NOMO-1 treated with DMSO at 0.1 percent for 48 hours (cell line): ENCODE measurements around the gene MCAT.
"Not testable (repeated sequence)": the region's sequence is repeated elsewhere in the genome, so short reads cannot be mapped to it uniquely, and the experiment has no call there.

ENCODE experiments used
- DNase-seq: peaks from one replicate; lab custom pipeline; 2025; ENCODE audit not compliant: unreplicated experiment; lab: John Stamatoyannopoulos, UW

MCAT gene

DNA sequence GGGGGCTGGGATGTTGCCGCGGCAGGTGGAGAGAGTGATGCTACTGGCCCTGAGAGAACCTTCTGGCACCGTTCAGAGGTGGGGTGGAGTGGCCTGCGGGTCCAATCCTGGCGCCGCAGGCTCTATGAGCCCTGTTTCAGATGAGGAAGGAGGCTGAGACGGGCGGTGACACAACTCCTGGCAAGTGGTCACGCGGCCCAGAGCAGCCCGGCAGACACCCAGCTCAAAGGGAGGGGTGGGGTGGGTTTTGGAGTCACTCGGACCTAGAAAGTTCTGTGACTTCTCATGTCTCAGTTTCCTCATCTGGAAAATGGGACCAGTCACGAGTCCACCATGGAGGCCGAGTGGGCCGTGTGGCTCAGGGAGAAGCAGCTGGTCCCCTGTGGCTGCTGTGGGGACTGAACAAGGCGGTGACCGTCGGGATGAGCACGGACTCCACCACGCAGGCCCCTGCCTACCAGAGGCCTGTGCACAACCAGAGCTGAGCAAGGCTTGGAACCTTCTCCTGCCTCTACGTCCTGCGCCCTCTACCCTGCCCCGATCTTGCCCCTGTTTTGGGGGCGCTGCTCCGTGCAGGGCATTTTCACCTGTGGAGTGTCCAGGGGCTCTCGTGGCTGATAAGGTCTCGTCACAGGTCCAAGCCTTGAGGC, 11.8 kb upstream of the MCAT start:
- peak; percentile 50 for DNase-seq

DNA sequence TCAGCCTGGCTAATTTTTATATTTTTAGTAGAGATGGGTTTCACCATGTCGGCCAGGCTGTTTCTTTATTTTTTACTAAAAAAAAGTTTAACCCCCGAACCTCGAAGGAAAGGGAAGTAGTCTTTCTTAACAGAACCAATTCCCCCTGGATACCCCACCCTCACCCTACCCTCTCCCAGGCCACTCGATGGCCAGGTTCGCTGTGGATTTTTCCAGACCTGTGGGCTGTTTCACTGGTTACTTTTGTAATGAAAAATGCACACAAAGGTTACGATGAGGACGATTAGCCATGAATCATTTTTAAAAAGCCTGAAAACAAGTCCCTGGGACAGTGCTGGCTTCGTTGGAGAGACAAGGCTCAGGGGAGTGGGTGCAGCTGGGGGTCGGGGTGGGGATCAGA, 10.7 kb upstream of the MCAT start:
- DNase-seq = no peak

DNA sequence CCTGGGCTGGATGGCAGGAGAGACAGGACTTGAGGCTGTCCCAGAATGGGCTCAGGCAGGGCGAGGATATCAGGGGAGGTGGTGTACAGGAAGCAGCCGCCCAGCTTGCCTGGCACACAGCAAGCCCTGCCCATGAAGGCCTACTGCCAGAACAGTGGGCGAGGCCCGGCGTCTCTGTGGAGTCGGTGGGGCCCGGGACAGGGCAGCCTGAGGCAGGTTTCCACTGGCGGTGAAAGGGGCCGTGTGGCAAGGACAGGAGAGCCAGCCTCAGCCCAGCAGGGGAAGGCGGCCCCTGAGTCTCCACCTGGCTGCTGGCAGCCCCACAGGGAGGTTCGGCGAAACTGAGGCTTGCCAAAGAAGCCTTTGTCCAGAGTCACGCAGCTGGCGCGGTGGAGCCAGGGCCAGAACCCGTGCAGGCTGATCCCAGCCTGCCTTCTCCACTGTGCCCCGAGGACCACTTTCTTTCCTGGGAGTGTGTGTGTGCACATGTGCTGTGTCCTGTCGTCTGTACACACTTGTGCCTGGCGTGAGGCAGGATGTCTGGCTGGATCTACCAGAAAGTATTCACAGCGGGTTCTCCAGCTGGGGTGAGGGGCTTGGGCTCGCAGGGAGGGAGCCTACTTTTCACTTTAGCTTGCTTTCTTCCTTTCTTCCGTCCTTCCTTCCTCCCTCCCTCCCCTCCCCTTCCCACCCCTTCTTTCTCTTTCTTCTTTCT, 9.3 kb upstream of the MCAT start:
- peak; percentile 26 for DNase-seq

DNA sequence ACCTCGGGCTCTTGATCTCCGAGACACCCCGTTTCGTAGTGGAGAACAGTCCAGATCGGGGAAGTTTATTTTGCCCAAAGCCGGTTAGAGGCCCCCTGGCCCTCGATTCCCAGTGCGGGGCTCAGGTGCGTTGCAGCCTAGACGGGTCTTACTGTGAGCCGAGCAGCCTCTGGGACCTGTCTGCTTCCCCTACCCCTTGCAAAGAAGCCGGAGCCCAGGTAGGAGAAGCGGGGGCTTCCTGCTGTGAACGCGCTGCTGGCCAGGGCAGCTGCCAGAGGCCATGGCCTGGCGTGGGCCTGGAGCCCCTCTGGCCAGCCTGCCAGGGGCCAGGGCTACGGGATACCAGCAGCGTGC, 8.8 kb upstream of the MCAT start:
- no peak for DNase-seq

DNA sequence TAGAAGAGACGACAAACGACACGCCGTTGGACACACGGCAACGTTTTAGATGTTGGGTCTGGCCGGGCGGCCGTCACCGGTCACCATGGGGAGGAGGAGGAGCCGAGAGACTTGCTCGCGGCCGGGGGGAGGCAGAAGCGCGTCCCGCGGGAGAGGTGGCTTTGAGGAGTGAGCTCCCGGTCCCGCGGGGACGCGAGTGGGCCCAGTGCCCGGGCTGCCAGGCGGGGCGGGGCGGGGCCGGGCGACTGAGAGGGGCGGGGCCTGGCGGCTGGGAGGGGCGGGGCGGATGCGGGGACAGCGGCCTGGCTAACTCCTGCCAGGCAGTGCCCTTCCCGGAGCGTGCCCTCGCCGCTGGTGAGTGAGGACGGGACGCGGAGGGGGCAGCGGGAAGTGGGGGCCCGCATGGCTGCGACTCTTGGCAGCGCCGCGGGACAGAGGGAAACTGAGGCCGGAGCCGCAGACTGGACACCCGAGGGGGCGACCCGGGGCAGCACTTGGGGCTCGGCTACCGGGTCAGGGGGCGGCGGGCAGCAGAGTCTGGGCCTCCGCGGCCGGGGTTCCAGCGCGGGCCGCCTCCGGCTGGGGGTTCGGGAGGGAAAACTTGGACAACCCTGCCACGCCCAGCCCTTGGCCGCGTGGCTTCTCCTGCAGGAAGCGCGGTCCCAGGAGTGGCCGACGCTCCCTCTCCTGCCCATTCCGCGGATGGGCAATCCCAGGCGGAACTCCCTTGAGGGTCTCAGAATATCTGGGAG, 8.2 kb upstream of the MCAT start, which contains the start of gene TSPO:
Gene TSPO, plus strand, starts transcription at position 309 of the 752 bp plus-strand sequence. CDS start 7,680 bp downstream, outside the sequence.
- DNase-seq = peak; percentile 11

DNA sequence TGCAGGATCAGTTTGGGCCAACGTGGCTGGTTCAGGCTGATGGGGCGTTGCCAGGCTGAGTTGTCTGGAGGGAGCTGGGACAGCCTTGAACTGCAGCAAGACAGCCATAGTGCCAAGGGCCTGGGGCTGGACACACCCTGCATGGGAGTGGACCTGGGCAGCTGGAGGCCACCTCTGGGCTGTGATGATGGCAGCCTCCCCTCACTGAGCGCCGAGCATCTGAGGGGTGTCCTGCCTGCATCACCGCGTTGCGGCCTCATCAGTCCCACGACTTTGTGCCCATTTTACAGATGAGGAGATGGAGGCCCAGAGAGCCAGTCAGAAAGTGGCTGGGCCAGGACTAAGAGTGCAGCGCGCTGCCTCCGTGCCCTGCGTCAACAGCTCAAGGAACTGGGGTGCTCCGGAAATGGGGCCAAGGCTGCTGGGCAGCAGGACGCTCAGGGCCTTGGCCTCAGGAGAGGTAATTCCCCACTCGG, 7.6 kb upstream of the MCAT start:
- DNase-seq = no peak

DNA sequence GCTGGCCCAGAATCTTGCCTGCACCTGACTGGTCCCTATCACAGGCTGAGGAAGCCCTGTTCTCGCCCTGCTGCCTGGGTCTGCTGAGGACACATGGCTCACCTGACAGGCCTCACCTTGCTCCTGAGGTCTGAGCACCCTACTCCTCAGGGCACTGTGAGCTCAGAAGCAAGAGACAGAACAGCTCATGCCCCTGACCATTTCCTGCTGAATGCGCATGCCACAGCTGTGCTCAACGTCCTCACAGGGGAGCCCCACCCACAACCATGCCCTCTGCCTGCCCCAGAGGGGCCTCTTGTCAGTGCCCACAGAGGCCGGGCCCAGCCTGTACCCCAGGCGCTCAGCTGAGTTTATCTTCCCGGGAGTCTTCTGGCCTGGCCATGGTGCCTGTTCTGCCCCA, 5.4 kb upstream of the MCAT start:
- peak; percentile 33 for DNase-seq

DNA sequence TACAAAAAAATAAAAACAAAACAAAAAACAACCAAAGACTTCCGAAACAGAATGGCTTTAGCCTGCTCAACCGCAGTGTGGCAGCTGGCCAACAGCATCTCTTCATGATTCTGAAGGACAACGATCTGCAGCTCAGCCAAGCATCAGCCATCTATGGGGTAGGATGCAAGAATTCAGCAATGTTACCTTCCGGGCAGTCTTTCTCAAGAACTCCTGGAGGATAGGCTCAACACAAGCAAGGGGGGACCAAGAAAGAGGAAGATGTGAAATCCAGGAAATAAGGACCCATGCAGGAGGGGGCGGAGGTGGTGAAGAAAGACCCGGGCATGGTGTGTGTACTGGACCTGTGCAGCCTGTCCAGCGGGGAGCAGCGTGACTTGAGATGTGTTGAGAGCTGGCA, 4.6 kb upstream of the MCAT start:
- peak; percentile 51 for DNase-seq

DNA sequence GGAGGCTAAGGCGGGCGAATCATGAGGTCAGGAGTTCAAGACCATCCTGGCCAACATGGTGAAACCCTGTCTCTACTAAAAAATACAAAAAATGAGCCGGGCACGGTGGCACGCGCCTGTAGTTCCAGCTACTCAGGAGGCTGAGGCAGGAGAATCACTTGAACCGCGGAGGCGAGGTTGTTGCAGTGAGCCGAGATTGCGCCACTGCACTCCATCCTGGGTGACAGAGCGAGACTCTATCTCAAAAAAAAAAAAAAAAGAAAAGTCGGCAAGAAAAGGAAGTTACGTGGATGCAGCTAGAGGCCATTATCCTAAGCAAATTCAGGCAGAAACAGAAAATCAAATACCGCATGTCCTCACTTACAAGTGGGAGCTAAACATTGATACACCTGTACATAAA, 3.1 kb upstream of the MCAT start:
- DNase-seq = peak; percentile 27

DNA sequence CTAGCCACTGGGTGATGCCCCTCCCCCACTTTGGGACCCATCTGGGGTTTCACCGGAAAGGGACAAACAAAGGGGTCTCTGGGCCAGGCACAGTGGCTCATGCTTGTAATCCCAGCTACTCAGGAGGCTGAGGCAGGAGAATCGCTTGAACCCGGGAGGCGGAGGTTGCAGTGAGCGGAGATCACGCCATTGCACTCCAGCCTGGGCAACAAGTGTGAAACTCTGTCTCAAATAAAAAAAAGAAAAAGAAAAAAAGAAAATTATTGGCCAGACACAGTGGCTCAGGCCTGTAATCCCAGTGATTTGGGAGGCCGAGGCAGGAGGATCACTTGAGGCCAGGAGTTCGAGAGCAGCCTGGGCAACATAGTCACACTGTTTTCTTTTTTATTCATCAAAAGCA, 2.2 kb upstream of the MCAT start:
- DNase-seq = not testable (repeated sequence)

DNA sequence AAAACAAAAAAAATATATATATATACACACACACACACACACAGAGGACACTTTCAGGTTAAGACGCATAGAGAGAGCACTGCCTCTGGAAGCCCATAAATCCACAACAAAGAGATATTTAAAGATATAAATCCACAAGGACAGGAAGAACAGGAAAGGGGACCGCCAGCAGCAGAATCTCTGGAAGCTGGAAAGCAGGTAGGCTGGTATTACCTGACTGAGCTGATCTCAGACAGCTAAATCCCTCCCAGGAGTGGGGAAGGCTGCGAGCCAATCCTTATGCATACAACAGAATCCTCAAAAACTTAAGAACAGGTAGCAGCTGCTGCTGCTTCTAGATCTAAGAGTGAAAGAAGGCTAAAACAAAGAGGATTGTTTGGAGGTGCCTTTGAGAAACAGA, 1.8 kb upstream of the MCAT start:
- no peak for DNase-seq

DNA sequence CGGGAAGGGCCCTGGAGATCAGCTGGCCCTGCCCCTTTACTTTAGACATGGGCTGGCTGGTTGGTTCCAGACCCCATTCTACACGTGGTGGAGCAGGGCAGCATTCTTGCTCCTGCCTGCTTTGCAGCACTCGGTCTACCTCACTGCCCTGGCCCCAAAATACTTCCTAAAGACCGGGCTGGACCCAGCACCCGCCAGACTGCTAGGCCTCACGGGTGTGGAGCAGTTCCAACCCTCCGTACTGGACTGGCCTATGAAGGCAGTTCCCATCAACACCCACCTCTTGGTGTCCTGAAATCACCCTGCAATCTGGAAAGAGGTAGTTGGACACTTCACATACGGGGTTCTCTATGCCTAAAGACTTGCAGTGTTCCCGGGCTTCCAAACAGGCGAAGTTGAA, 6.4 kb downstream of the MCAT start:
- DNase-seq = no peak

DNA sequence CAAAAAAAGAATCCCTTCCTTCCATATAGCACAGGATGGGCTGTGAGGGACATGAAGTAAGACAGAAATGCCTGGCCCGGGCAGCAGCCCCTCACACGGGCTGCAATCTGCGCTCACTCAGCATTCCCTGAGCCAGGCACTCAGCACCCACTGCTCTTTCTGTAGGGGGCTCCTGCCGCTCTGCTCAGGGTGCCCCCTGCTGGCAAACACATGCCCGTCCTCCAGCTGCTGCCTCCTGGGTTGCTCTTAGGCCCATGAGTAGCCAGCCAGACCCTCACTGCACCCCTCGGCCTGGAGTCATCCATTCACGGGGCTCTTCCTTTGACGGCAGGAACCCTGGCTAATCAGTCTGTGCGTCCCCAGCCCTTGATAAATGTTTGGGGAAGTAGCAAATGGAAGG, 6.9 kb downstream of the MCAT start:
- DNase-seq = peak; percentile 38

DNA sequence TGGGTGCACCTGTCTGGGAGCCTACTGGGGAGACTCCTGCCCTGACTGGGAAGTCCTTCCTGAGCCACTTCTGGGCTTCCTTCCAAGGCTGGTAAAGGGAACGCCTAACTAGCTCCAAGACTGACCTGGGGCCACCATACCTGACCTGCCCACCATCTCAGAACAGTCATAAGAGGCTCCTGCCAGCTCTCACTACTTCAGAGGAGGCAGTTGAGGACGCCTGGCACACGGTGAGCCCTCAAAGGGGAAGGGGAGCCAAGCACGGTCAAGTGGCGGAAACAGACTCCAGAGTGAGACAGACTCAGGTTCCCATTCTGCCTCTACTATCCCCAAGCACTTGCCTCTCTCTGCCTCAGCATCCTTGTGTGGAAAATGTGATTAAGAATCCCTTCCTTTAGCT, 7.6 kb downstream of the MCAT start:
- no peak for DNase-seq

DNA sequence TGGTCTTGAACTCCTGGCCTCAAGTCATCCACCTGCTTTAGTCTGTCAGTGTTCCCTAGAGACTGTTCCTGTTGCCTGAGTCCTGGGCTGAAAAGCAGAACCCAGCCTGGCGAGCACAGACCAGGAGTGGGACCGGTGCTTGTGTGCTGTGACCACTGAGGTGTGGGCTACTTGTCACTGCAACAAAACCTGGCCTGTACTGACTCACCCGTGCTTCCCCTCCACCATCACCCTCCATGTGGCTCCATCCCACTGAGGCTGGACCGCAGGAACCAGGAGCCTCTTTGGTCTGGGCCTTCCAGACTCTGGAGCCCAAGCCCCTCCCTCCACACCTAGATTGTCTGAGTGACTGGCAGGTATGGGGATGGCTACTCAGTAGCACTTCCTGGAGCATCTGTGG, 8.6 kb downstream of the MCAT start:
- no peak for DNase-seq

DNA sequence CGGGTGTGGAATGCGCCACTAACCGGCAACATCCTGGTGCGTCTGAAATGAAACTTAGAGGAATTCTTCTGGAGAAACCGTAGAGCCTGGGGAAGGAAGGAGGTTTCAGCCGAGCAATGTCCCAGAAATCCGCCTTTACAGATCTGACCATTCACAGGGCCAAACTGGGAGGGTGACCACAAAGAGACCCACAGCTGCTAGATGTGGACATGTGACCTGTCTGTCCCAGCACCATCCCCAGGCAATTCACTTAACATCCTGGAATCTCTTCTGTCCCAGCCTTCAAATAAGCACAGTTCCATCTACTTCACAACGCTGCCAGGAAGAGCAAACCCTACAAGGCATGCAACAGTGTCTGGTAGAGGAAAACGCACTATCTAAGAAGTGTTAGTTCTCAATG, 9.8 kb downstream of the MCAT start:
- DNase-seq = no peak

DNA sequence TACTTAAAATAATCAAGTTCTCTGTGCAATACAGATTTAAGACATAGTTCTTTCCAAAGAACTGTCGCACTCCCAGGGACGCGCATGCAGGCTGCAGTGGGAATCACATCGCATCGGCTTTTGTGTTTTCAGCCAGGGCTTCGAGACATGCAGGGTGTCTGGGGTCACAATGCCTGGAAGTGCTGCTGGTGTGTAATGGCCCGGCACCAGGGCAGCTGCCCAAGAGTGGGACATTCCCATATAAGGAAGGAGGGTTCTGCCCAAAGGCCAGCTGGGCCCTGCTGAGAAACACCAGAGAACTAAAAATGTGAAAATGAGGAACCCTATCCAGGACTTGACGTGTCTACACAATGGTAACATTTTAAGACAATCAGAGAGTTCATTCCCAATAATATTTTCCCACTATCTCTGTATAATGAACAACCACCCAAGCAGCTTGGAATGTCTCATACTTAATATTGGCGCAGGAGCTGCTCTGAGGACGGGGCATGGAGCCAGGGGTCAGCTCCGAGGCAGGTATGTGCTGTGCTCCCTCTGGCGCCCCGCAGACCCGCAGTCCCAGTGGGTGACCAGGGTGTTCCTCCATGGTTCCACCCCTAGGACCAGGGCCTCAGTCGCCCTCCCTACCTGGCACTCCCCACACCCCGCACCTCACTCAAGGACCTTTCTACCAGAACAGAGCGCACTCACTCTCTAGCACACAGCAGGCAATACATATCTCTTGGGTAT, 11.3 kb downstream of the MCAT start:
- no peak for DNase-seq

DNA sequence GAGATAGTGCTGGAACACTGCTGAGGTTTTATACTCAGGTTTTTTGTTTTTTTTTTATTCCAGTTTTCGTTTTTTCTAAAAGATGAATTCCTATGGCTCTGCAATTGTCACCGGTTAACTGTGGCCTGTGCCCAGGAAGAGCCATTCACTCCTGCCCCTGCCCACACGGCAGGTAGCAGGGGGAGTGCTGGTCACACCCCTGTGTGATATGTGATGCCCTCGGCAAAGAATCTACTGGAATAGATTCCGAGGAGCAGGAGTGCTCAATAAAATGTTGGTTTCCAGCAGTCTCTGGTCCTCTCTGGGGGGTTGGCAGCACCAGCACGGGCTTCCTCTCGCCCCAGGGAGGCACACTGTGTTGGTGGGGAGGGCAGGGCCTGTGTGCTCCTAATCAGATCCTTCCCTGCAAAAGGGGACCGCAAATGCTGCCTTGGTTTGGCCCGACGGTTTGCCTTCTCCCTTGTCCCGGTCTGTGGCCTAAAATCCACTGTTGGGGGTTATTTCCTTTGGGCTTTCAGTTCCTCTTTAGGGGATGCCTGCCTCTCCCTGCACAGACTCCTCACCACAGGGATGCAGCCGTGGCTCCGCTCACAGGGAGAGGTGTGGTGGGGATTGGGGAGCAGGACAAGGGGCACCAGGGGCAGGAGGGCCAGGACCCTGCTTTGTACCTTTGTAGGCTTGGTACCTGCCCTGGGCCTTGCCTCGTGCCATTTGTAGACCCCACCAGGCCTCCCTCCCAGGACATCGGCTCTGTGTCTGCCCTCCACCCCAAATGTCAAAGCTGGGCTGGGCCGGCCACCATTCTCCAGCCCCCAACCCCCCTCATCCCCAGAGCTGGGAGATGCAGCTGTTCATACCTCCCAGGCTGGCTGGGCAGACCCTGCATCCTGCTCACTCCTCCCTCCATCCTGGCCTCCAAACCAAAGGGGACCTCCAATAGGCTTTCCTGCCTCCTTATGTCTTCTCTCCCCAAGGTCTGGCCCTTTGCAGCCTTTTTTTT, 13.5 kb downstream of the MCAT start:
- DNase-seq = peak; percentile 53

DNA sequence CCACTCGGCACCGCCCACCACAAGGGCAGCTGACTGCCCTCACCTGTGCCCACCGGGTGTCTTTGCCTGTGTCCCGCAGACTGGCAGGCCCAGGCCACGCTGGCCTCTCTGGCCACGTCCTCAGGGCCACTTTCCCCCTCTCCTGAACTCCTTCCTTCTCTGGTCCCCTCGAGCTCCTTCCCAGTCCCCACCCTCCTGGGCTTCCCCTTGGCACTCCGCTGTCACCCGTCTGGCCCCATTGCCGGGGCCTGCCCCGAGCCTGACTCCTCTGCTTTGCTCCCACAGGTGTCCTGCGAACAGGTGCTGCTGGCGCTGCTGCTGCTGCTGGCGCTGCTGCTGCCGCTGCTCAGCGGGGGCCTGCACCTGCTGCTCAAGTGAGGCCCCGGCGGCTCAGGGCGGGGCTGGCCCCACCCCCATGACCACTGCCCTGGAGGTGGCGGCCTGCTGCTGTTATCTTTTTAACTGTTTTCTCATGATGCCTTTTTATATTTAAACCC, 14.2 kb downstream of the MCAT start:
- DNase-seq = no peak

DNA sequence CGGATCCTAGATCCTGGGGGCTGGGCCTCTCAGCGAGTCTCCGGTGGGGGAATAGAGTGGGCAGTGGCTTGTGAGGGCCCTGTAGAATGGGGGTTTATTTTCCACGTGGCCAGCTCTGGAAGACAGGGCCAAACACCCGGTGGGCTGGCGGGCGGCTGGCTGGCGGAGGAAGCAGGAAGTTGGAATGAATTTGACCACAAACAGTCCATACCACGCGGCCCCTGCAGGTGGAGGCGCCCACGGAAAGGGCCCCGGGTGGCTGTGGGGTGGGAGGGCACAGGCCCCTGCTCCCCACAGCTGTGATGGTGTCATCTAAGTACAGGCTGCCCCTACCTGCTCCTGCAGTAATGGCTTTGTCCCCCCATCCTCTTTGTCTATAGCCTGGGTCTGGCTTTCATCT, 15.1 kb downstream of the MCAT start:
- peak; percentile 20 for DNase-seq
